WTC11 (cell line): ENCODE measurements around the gene TMEM259.

Experiments used
- ATF1 ChIP-seq: sonication (generic); formaldehyde crosslinking; IDR thresholded peaks from 2 replicates; pipeline ENCODE4 v1.8.1; 2023; ENCODE audit warnings: mild to moderate bottlenecking, moderate library complexity, missing genetic modification reagents
- MXD4 ChIP-seq: fragments of 250-450 bp; sonication (Bioruptor Pico); IDR thresholded peaks from 2 replicates; pipeline ENCODE4 v1.8.0; 2021; ENCODE audit warnings: mild to moderate bottlenecking, moderate library complexity, borderline replicate concordance
- NFATC4 ChIP-seq: fragments of 250-450 bp; sonication (Bioruptor Pico); IDR thresholded peaks from 2 replicates; pipeline ENCODE4 v1.9.0; 2021; ENCODE audit warnings: mild to moderate bottlenecking
- SMAD4 ChIP-seq: sonication (generic); formaldehyde crosslinking; IDR thresholded peaks from 2 replicates; pipeline ENCODE4 v1.8.0; 2022; ENCODE audit warnings: mild to moderate bottlenecking, missing genetic modification reagents
- TF ChIP-seq, protein P1 (sequence below): sonication (generic); formaldehyde crosslinking; IDR thresholded peaks from 2 replicates; pipeline ENCODE4 v1.8.0; 2022; ENCODE audit warnings: mild to moderate bottlenecking, missing genetic modification reagents
- TF ChIP-seq, protein P2 (sequence below): sonication (generic); formaldehyde crosslinking; conservative IDR thresholded peaks from 2 replicates; pipeline ENCODE4 v1.8.1; 2022; ENCODE audit warnings: mild to moderate bottlenecking, missing genetic modification reagents

DNA sequence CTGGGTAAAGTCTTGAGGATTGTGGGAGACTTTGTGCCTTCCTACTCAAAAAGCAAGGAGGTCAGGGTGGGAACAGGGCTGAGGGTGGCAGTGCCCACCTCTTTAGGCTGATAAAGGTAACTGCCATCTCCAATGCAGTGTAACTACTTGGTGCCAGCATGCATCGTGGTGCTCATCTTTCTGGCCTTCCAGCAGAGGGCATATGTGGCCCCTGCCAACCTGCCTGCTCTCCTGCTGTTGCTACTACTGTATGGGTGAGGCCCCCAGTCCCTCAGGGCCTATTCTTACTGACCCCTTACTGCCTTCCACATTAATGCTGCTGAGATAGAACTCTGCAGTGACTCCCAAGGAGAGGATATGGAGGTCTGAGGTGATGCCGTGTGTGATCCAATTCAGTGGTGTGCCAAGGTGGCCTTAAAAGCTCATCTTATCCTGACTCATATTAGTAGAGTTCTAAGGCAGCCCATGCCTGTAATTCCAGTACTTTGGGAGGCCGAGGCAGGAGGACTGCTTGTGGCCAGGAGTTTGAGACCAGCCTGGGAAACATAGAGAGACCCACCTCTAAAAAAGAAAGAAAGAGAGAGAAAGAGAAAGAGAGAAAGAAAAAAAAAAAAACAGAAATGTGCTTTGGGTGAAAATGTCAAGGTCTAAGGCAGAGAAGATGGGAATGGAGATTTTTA, 36.4 kb upstream of the TMEM259 start:
- TF ChIP-seq, protein P1, sequence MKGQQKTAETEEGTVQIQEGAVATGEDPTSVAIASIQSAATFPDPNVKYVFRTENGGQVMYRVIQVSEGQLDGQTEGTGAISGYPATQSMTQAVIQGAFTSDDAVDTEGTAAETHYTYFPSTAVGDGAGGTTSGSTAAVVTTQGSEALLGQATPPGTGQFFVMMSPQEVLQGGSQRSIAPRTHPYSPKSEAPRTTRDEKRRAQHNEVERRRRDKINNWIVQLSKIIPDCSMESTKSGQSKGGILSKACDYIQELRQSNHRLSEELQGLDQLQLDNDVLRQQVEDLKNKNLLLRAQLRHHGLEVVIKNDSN = no peak
- TF ChIP-seq MXD4 (CRISPR knock-in tag) (no peak), NFATC4 (no peak), ATF1 (CRISPR knock-in tag) (no peak), SMAD4 (no peak)
- TF ChIP-seq, protein P2, sequence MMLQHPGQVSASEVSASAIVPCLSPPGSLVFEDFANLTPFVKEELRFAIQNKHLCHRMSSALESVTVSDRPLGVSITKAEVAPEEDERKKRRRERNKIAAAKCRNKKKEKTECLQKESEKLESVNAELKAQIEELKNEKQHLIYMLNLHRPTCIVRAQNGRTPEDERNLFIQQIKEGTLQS (CRISPR knock-in tag) = no peak
